Measurements from ENCODE around the gene CBLN1.
"Not testable (repeated sequence)": the region's sequence is repeated elsewhere in the genome, so short reads cannot be mapped to it uniquely, and the experiment has no call there.

Gene CBLN1

DNA sequence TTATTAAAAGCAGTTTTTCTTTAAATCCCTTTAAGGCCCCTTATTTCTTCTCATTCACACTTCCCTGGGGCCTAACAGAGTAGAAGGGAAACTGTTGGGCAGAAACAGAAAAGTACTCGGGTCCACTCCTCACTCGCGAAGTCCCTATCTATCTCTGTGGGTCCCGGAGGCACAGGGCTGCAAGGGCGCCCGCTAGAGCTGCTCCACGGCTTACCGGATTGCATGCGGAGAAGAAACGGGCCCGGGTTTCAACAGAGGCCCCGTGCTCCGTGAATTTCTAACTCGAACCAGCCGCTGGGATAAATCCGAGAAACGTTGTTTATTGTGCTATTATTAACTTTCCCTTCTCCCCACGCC, 4.3 kb downstream of the CBLN1 start:
- DNase-seq = no peak

DNA sequence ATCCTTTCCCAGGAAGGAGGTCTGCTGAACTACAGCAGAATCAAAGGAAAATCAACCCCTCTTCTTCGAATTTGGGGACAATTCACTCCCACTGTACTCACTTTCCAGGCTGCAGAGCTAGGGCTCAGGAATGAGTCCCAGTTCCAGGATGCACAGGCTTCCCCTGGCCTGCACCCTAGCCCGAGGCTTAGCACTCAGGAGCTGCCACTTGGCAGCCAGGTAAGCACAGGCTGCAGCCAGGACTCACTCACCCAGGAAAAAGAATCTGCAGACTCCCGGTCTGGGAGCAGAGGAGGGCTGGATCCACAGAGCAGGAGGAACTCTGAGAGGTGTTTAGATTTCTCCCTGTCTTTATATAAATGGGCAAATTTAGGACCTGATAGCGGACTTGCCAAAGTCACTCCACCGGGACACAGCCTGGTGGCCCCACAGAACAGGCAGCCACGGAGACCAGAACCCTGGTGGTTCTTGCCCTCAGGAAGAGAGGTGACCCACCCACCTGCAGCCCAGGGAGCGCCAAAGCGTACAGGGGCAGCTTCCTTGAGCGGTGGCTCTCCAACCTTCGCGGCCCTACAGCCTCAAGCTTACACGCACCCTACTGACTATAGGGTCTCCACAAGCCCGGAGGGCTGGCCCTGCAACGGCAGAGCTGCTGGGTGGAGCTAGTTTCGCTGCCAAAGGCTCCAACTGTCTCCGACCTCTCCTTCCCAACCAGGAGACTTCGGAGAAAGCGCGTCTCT, 4.8 kb downstream of the CBLN1 start:
- no peak for DNase-seq

DNA sequence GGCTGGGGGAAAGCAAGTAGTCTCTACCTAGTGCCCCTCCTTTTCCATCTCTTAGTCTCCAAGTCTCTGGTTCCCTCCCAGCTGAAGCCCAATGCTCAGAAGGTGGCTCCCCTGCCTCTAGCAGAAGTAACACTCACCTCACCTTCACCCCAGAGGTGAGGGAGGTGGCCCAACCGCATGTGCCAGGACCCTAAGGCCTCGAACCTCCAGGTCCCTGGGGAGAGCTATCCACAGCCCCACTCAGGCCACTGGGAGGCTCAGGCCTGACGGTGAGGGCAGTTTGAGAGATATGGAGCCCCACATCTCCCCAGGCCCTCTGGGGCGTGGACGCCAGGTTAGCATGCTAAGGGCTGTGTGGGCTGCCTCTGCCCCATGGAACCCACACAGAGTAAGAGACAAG, 5.8 kb downstream of the CBLN1 start:
- DNase-seq = no peak

DNA sequence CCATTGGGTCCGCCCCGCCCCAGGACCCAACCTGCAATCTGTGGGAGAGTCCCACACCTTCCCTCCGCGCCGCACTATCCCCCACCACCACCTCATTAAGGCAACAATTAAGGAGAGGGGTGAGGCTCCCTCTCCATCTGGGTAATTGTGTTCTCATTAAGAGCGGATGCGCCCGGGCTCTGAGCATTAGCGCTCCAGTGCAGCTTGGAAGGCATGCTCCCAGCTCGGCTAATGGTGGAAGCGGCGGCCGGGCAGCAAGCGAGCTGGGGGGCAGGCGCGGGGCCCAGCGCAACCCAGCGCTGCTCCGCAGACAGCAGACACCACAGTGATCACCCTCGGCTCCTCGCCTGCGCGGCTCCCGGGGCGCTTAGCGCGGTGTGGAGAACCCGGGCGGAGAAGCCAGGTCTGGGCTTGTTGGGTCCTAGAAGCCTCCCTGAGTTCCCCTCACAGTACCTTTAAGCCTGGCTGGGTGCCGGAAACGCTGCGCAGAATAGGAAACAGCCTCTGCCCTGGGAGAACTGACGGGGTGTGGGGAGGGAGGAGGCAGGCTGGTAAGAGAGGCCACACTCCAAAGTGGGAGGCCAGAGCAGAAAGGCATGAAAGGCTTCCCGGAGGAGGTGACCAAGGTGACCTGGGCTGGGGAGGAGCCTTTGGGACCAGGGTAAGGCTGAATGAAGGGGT, 6.4 kb downstream of the CBLN1 start:
- no peak for DNase-seq

DNA sequence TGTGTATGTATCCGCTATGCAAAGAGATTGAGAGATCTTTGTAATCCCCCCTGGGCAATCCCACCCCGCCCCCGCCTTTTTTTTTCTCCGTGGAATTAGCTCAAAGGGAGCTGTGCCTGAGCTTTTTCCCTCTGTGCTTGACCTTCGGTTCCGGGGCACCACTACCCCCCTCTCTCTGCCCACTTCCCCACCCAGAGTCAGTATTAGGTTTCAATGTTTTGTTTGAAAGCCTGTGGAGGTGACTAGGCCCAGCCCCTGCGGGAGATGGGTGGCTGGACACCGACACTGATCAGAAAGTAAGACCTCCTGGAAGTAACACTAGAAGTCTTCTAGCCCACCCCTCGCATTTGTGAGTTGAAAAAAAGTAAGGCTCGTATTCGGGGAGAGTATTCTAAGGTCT, 7.0 kb downstream of the CBLN1 start:
- DNase-seq = no peak

DNA sequence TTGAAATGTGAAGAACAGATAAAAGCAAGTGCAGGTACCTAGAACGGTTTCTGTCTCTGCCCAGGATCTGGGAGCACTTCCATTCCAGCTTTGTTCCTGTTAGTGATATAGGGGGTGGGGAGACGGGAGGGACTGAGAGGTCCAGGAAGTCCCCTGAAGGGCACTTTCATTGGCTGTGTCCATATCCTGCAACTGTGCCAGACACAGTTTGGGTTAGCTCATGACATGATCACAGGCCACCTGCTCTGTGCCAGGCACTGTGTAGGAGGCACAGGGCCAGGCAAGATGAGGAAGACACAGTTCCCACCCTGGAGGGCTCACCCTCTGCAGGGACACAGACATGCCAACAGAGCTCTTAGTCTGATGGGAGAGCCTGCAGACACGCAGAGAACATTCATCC, 7.9 kb downstream of the CBLN1 start:
- no peak for DNase-seq

DNA sequence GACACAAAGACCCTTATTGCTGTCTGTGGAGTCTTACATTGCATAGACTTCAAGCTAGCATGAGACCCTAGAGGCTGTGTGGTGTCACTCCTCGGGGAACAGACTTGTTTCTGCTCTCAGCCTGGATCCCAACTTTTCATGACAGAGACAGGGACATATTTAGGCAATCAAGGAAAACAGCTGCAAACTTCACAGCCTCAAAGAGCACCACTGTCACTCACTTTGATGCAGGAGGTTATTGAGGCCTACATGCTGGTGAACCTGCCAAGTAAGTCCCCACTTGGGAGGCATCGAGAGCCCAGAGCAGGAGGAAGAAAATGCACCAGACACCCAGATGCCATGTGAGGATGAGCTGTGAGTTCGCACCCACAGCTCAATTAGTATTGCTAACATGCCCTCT, 10.3 kb downstream of the CBLN1 start:
- no peak for DNase-seq

DNA sequence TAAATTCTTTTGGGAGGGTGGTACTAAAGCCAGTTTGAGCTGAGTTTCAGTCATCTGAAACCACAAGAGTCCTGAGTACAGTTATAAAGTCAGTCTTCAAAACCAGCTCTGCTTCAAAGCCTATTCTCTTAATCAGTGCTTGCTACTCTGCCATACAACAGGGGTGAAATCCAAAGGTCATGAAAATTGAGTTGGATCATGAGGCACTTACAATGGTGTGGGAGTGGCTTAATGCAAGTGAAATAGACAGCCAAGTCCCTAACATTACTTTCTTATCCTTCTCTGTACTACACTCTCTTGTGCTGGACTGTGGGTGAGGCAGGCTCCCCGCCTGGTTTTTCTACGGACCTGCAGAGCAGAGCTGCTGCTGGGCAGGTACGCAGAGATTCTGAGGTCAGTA, 12.4 kb downstream of the CBLN1 start:
- DNase-seq = no peak

DNA sequence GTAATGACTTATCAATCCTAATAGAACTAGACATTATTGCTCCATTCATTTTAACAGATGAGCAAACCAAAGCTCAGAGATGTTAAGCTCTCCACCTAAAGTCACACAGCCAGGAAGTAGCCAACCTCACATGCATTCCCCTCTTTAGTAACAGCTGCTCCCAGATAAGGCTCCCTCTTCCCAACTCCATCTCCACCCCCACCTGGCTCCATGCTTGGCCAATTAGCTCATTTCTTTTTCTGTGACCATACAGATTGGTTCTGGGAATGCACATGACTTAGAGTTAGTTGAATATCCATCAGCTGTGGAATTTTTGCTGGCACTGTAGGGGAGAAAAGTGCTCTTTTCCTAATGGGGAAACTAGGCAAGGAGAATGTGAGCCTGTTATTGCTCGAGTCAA, 13.0 kb downstream of the CBLN1 start:
- no peak for DNase-seq

DNA sequence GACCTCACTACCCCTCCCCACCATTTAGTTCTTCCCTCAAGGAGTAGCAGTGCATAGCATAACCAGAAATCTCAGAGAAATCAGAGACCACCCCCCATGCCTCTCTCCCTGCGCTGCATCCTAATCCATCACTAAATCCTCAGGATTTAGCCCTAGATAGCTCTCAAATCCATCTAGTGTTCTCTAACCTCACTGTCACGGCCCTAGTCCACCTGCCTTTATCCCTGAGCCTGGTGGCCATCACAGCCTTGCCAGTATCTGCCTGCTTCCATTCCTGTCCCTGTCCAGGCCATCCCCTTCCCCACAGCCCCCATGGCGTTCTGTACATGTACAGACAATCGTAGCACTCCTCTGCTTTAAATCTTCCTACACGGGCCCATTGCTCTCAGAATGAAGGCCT, 19.1 kb downstream of the CBLN1 start:
- no peak for DNase-seq

DNA sequence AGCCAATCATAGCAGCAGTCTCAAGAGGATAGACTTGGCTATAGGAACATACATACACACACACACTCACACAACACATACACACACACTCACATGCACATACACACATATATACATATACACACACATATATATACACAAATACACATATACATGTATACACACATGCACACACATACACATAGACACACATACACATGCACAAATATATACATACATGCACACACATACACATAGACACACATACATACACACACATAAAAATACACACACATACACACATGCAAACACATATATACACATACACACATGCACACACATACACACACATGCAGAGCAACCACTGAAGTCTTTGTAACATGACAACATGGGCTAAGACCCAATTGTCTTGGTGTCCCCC, 19.7 kb downstream of the CBLN1 start:
- no peak for DNase-seq

DNA sequence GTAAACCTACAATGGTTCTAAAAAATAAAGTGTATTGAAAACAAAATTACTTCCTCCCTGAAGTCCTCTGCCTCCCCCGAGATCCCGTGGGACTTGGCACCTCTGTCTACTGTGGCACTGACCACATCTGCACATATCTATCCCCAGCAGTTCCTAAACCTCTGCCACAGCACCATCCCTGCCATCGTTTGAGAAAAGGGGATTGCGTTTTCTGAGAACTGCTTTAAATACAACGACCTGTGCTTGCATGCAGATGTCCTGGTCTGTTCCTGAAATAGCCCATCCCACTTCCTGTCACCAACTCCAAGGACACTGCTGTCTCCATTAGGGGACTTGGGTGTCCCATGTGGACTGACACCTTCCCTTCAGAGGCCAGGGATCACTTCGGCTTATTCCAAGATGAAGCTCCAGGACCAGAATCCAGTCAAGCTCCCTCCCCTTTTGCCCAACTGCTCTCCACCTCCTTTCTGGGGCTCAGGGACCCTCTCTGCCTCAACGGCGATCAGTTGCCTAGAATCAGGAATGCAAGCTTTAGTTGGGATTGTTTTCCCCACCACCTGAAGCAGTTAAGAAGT, 20.6 kb downstream of the CBLN1 start:
- no peak for DNase-seq

DNA sequence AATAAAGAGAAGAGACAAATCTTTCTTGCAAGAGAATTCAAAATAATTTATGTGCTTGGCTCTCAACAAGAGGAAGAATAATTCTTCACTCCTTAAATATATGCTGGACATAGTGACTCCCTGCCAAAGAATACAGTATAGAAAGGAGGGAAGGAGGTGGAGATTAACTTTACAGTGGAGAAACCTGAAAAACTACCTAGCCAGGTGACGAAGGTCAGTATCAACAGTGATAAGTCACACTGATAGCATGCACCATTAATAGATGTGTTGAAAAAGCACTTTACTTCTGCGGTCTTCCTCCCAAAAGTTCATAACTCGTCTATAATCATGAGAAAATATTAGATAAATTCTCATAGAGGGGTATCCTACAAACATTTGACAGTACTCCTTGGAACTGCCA, 21.4 kb downstream of the CBLN1 start:
- no peak for DNase-seq

DNA sequence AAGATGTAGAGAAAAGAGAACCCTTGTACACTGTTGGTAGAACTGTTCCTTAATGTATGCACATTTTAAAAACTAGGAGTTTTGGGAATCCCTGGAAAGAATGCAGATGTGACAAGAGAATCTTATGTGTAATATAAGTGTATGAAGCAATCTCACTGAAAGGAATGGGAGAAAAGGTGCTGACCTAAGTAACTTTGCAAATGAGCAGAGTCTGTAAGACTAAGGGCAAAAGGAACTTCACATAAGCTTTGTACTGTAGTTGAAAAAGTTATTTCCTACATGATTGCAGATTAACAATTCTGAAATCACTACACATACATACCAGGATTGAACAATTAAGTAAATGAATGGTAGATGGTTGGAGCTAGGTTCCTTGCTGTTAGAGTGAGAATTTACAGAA, 22.3 kb downstream of the CBLN1 start:
- no peak for DNase-seq

DNA sequence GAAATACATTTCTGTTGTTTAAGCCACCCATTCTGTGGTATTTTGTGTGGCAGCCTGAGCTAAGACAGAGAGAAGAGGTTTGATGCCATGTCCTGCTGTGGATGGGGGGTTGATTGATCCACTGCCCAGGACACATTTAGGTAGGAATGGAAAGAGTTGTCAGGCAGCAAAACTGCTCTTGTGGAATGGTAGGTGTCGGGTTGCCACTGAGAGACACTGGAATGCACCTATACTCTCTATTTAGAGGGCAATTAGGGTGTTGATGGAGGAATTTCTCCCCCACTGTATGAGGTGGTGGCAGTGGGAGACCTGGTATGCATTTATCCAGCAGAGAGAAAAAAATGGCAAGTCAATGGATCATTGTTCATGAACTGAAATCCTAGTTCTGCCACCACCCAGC, 30.9 kb downstream of the CBLN1 start:
- DNase-seq = no peak

DNA sequence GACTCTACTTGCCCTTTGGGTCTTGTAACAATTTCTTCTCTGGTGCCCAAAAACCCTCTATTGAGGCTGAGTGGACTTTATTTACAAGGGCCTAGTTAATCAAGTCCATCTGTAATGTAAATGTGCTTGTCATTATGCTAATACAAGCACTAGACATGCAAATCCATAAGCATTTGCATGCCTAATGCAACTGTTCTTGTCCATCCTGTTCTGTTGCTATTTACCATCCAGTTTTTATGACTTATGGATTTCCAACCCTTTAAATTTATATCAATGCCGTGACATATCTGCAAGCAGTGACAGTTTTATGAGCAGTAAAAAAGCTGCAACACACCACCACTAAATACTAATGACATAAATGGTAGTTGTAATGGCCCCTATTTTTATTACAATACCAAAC, 33.4 kb downstream of the CBLN1 start:
- DNase-seq = no peak

DNA sequence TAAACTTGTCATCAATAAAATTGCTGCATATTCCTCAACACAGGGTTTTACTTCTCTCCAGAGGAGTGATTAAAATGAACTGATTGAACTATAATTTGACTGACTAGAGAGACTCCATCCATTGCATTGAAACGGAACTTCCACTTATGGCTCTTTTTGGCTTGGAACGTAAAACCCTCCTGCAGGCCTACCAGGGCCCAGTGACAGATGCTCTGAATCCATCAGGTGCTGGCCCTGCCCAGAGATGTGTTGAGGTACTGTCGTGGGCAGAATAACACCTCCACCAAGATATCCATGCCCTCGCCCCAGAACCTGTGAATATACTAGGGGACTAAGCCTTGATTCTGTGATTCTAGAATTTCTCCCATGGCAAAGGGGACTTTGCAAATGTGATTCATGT, 45.4 kb downstream of the CBLN1 start:
- DNase-seq = no peak

DNA sequence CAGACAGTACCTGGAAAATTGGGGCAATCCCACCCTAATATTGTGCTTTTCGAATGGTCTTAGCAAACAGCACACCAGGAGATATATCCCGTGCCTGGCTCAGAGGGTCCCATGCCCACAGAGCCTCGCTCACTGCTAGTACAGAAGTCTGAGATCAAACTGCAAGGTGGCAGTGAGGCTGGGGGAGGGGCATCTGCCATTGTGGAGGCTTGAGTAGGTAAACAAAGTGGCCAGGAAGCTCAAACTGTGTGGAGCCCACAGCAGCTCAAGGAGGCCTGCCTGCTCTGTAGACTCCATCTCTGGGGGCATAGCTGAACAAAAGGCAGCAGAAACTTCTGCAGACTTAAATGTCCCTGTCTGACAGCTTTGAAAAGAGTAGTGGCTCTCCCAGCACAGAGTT, 53.3 kb downstream of the CBLN1 start:
- not testable (repeated sequence) for DNase-seq

Measured in stimulated activated CD4-positive, alpha-beta T cell treated with anti-CD3 and anti-CD28 coated beads, Interleukin-1b, Interleukin-23, amount 100 ng/mL, for 48 hours (primary cell).